MG63 (cell line): ENCODE results near the gene FNDC10. TPM values are rescaled to one million over a fixed set of nuclear protein-coding genes. Genes with fewer than 3 reads are reported as not detected.
"Not testable (repeated sequence)": the region's sequence is repeated elsewhere in the genome, so short reads cannot be mapped to it uniquely, and the experiment has no call there.

Experiments used
- DNase-seq: peaks from one replicate; pipeline ENCODE4 v3.0.0-alpha.2; 2020
- H3K27me3 ChIP-seq: fragments of 250-450 bp; sonication (Bioruptor Pico); 2 replicates; pipeline ENCODE4 v1.5.1; 2020; ENCODE audit warnings: mild to moderate bottlenecking, moderate library complexity
- H3K36me3 ChIP-seq: fragments of 250-450 bp; sonication (Bioruptor Pico); 2 replicates; pipeline ENCODE4 v1.5.1; 2020; ENCODE audit warnings: mild to moderate bottlenecking, moderate library complexity
- H3K4me3 ChIP-seq: fragments of 250-450 bp; sonication (Bioruptor Pico); 2 replicates; pipeline ENCODE4 v1.5.1; 2020; ENCODE audit warnings: mild to moderate bottlenecking, moderate library complexity
- H3K9me3 ChIP-seq: fragments of 250-450 bp; sonication (Bioruptor Pico); 2 replicates; pipeline ENCODE4 v1.5.1; 2020; ENCODE audit warnings: mild to moderate bottlenecking, moderate library complexity
- total RNA-seq: library from RNA; depleted of rRNA; stranded (reverse); fragments of >200 nt; shearing (Covaris generic); gene quantifications from 2 replicates; pipeline ENCODE4 v1.2.3, GENCODE V29; 2014; ENCODE audit warnings: low replicate concordance

FNDC10 gene
- total RNA-seq, 1 experiment from 2014 or later, result 8.7 TPM

DNA sequence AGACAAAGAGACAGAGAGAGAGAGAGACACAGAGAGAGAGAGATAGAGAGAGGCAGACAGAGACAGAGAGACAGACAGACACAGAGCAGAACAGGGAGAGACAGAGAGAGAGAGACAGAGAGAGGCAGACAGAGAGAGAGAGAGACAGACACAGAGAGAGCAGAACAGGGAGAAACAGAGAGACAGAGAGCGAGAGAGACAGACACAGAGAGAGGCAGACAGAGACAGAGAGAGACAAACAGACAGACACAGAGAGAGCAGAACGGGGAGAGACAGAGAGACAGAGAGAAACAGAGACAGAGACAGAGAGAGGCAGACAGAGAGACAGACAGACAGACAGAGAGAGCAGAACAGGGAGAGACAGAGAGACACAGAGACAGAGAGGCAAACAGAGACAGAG is 4.6 kb downstream of the FNDC10 start:
- H3K27me3 ChIP-seq, H3K36me3 ChIP-seq, DNase-seq, H3K4me3 ChIP-seq, H3K9me3 ChIP-seq: not testable (repeated sequence)

DNA sequence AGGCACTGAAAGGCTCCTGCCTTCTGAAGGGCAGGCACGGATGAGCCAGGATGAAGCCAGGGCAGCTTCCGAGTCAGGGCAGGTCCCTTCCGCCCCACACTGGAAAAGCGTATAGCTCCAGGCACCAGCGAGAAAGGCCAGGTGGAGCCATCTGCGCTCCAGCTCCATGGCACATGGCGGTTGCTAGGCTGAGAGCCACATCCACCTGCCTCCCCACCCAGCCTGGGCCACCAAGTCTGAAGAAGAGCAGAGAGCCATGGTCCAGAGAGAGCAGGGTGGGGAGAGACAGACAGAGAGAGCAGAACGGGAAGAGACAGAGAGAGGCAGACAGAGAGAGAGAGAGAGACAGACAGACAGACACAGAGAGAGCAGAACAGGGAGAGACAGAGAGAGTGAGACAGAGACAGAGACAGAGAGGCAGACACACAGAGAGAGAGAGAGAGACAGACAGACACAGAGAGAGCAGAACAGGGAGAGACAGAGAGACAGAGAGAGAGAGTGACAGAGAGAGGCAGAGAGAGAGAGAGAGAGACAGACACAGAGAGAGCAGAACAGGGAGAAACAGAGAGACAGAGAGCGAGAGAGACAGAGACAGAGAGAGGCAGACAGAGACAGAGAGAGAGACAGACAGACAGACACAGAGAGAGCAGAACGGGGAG is 5.2 kb downstream of the FNDC10 start:
- Histone ChIP-seq H3K9me3 (no peaks in the 10 kb centered on the region), H3K36me3 (no peaks in the 10 kb centered on the region), H3K27me3 (no peaks in the 10 kb centered on the region), H3K4me3 (no peak overlapping the region)
- DNase-seq, result no peak

DNA sequence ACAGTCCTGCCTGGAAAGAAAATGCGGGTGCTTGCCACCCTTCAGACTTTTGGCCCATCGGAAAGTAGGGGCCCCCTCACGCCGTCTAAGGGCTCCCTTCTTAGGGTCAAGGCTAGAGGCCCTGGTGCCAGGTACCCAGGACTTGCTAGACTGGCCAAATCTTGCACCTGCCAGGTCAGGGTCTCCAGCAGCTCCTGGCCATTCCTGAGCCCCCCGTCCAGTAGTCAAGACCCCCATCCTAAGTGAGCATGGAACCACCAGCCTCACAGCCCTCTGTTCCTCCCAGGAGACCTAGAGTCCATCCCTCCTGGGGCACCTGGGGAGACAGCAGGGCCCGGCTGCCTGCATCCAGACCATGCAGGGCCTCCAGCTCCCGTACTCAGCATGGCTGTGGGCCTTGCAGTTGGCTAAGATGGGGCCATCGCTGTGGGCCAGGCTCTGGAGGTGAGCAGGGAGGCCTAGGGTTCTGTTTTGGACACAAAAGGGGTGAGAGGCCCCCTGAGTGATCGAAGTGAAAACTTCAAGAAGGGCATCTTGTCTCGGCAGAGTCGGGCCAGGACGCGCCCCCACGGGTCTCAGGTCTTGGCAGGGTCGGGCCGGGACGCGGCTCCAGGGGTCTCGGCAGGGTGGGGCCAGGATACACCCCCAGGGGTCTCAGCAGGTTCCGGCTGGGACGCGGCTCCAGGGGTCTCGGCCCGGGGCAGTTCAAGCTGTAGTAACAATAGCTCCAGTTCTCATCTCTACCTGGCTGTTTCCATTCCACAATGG is 5.9 kb downstream of the FNDC10 start:
- no peaks in the 10 kb centered on the region for H3K36me3 ChIP-seq
- H3K27me3 ChIP-seq, result no peaks in the 10 kb centered on the region
- no peaks in the 10 kb centered on the region for H3K9me3 ChIP-seq
- no peak overlapping the region for H3K4me3 ChIP-seq
- DNase-seq, result no peak

DNA sequence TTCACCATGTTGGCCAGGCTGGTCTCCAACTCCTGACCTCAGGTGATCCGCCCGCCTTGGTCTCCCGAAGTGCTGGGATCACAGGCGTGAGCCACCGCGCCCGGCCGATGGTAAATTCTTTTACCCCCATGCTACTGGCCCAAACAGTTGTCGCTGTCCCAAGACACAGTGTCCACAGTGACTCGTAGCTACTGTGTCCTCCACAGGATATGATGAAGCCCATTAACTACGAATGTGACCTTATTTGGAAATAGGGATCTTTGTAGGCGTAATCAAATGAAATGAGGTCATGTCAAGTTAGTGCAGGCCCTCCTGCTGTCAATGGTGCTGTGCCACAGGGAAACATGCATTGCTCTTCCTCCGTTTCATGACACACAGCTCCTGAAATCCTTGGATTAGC is 8.5 kb downstream of the FNDC10 start:
- H3K4me3 ChIP-seq, result no peak overlapping the region
- H3K27me3 ChIP-seq, result no peaks in the 10 kb centered on the region
- H3K9me3 ChIP-seq, result no peaks in the 10 kb centered on the region
- DNase-seq, result no peak
- H3K36me3 ChIP-seq, result no peaks in the 10 kb centered on the region

DNA sequence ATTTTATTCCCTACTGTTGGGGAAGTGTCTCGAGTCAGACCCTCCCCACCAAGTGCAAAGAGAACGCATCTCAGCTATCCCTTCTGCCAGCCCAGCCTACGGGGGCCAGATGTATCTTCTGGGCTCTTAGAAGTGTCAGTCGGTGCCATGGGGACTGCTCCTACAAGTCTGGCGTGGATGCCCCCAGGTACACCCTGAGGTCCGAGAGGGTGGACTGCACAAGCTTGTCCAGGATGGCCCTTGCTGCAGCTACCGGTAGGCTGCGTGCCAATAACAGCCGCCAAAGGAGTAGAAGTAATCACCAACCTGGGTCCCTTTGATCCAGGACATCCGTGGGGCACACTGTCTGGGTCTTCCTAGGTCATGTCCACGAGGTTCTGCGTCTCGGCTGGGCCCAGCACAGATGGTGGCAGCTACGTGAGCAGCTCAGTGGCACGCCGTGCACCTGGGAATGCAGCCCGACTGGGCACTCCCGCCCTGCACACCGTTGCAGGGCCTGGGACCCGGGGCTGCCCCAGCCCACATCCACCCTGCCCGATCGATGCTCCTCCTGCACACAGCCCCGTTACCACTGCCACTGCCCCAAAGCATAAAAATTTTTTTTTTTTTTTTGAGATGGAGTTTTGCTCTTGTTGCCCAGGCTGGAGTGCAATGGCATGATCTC is 16.5 kb downstream of the FNDC10 start:
- DNase-seq, result no peak
- no peaks in the 10 kb centered on the region for H3K36me3 ChIP-seq
- H3K9me3 ChIP-seq, result no peaks in the 10 kb centered on the region
- H3K4me3 ChIP-seq, result no peak overlapping the region
- peaks cover 2% of the 10 kb centered on the region; the same call in 1 of the 2 replicates for H3K27me3 ChIP-seq

DNA sequence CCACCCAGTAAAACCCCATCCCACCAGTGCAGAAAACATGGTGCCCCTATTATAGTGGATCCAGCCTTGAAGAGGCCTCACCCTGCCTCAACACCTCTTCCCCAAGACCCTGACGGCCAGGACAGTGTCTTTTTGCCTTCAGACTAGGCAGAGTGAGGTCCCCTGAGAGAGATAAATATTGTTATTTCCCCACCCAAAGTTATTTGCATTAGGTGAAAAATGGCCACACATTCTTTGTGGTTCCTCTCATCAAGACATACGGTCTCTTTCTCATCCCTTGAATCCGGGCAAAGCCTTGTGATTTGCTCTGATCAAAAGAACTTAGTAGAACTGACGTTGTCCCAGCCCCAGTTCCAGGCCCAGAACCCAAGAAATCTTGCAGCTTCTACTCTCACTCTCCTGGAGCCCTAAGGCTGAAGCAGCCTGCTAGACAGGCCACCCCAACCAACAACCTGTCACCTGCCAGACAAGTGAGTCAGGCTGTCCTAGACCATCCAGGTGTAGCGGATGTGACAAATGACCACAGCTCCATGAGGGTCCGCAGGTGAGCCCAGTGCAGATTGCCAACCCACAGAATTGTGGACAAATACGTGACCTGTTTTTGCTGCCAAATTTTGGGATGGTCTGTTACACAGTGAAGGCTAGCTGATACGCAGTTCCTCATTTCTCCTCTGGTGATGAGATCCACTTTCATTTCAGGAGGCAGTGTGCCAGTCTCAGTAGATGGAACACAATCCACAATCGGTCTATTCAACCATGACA is 17.2 kb downstream of the FNDC10 start:
- Histone ChIP-seq H3K27me3 (peaks cover 2% of the 10 kb centered on the region; the same call in 1 of the 2 replicates), H3K36me3 (no peaks in the 10 kb centered on the region), H3K4me3 (no peak overlapping the region), H3K9me3 (no peaks in the 10 kb centered on the region)
- no peak for DNase-seq

DNA sequence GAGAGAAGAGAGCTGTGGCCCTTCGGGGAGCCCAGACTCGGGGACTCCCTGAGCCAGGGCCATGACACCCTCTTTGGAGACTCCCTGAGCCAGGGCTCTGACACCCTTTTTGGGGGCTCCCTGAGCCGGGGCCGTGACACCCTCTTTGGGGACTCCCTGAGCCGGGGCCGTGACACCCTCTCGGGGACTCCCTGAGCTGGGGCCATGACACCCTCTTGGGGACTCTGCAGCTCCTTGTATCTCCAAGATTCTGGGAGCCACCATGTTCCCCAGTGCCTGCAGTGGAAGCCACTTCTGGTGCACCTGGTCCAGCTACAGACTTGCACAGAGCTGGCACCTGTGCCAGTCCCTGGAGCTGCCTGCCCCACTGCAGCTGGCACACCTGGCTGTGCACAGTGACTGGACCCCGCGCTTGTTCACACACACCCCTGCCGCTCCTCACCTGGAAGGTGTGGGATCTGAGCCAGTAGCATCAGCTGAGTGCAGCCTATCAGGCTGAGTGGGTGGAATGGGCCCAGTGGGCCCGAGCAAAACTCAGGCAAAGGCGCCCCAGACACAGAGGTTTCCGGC is 21.5 kb downstream of the FNDC10 start:
- DNase-seq, result no peak
- Histone ChIP-seq H3K4me3 (no peak overlapping the region), H3K27me3 (peaks cover 2% of the 10 kb centered on the region; the same call in 1 of the 2 replicates), H3K36me3 (no peaks in the 10 kb centered on the region), H3K9me3 (no peaks in the 10 kb centered on the region)

DNA sequence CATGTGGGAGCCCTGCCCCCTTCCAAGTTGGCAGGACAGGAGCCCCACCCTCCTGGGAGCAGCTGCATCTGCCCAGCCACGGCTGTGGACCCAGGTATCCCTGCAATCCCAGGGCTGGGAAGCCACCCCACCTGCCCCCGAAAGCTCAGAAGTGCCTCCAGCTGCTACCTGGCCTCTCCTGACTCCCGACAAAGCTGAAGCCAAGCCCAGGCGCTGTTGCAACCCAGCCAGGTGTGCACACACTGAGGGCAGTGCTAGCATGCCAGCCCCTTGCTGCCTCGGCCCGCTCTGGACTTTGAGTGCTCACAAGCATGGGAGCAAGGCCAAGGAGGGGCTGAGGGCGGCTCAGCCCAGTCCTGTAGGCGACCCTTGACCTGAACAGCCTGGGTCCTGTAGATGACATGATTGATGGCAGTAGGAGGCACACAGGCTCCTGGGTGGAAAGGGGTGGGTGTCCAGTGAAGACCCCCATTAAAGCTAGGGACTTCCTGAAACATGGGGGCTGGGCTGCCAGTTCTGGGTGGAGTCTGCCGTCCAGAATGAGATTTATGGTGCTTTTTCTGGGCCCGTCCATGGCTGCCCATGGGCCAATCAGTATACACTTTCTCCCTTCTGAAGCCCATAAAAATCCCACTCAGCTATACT is 22.4 kb downstream of the FNDC10 start:
- no peak for DNase-seq
- Histone ChIP-seq H3K9me3 (no peaks in the 10 kb centered on the region), H3K36me3 (peaks cover 6% of the 10 kb centered on the region), H3K4me3 (no peak overlapping the region), H3K27me3 (peaks cover 2% of the 10 kb centered on the region; the same call in 1 of the 2 replicates)

DNA sequence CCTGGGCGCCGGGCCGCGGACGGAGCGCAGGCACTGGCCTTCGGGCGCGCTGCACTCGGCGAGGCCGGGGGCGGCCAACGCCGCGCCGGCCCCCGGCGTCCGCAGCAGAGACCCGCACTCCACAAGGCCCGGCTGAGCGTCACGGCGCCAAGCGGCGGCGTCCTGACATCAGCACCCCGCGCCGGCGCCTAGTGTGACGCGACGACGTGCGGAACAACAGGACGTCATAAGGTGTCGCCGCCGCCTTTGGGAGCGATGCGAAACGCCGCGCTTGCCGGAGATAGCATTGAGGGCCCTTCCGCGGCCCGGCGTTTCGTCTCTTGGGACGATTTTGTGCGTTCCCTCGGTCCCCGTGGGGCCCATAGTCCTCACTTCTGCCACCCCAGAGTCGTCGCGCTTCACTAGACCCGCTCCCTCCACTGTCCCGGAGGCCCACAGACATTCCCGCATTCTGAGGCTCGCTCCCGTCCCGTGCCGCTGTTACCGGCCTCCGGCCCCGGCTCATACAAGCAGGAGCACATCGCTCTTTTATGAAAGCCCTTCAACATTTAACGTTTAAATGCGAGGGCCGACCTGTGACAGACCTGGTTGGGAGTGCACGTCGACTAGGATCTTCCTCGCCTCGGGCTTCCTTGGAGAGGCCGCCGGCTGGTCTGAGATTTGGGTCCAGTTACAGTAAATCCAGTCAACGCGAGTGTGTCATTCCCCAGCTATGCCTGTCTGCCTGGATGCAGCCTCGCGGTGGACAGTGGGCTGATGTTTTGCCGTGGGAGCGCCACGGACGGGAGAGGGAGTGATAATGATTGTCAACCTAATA is 25.0 kb downstream of the FNDC10 start, which contains the start of gene SSU72:
Gene SSU72 (minus strand): TSS at position 143 of the 817 bp plus-strand sequence. CDS start 306 bp downstream, outside the sequence.
- peak; percentile 91 for DNase-seq
- peaks cover 24% of the 10 kb centered on the region for H3K36me3 ChIP-seq
- no peaks in the 10 kb centered on the region for H3K27me3 ChIP-seq
- no peaks in the 10 kb centered on the region for H3K9me3 ChIP-seq
- H3K4me3 ChIP-seq, result peak within 1 kb of the TSS; percentile 97

DNA sequence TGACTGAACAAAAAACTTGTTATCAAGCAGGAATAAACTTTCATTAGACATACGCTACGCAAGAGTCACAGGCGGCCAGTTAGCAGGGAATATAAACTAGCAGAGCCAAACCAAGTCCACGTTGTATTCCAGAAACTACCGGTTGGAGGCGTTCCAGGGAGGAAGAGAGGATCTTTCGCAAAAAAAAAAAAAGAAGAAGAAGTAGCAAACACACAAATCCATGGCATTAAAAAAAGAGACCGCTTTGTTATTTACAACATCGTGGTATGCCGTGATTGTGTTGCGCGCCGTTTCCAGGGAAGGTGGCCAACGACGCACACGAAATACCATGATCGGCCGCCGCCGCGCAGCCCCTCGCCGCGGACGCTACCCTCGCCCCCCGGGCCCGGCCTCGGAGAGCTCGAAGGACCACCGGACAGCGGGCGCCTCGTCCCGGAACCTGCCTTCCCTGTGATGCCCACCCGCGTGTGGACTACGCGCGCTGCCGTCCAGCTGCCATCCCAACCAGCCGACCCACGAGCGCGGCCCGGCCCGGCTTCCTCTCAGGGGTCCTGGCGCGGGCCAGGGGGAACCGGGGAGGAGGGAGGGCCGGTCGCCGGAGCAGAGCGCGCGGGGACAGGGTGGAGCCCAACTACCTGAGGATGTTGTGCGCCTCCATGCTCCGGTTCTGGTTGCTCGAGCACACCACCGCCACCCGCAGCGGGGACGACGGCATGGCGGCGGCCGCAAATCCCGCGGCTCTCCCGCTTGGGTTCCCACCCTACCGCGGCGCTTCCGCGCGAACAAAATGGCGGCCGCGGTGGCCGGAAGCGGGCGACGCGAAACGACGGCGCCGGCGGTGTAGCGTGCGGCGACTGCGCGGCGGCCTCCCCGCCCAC is 25.9 kb downstream of the FNDC10 start:
- Histone ChIP-seq H3K9me3 (no peaks in the 10 kb centered on the region), H3K27me3 (no peaks in the 10 kb centered on the region), H3K4me3 (peak overlapping the region; percentile 97), H3K36me3 (peaks cover 32% of the 10 kb centered on the region)
- no peak for DNase-seq

DNA sequence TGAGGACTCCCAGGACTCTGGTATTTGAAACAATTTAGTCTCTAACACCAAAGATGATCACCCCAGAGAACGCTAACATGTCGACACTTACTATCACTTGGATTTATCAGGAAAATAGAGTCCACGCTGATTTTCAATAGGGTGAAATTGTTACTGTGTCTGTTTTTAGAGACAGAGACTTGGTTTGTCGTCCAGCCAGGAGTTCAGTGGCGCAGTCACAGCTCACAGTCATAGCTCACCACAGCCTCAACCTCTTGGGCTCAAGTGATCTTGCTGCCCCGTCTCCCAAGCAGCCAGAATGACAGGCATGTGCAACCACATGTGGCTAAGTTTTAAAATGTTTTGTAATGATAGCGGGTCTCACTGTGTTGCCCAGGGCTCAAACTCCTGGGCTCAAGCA is 30.6 kb downstream of the FNDC10 start:
- no peaks in the 10 kb centered on the region for H3K27me3 ChIP-seq
- DNase-seq, result no peak
- no peaks in the 10 kb centered on the region for H3K9me3 ChIP-seq
- no peak overlapping the region for H3K4me3 ChIP-seq
- peaks cover 69% of the 10 kb centered on the region for H3K36me3 ChIP-seq

DNA sequence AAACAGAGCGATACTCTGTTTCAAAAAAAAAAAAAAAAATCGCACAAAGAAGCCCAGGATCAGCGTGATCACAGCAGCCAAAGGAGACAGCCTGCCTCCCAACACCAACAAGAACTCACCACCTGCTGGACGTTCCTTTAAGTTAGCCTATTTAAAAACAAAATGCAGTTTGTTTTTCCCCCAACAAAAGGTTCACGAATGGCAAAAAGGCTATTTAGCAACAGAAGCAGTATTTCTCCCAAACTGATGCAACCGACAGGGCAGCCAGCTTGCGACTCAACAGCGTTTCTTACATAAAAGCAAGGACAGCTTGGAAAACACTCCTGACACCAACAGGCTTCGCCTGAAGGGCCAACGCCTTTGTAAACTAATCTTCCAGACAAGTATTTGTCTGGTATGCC is 32.0 kb downstream of the FNDC10 start:
- Histone ChIP-seq H3K9me3 (no peaks in the 10 kb centered on the region), H3K4me3 (no peak overlapping the region), H3K27me3 (no peaks in the 10 kb centered on the region), H3K36me3 (peaks cover 82% of the 10 kb centered on the region)
- no peak for DNase-seq

DNA sequence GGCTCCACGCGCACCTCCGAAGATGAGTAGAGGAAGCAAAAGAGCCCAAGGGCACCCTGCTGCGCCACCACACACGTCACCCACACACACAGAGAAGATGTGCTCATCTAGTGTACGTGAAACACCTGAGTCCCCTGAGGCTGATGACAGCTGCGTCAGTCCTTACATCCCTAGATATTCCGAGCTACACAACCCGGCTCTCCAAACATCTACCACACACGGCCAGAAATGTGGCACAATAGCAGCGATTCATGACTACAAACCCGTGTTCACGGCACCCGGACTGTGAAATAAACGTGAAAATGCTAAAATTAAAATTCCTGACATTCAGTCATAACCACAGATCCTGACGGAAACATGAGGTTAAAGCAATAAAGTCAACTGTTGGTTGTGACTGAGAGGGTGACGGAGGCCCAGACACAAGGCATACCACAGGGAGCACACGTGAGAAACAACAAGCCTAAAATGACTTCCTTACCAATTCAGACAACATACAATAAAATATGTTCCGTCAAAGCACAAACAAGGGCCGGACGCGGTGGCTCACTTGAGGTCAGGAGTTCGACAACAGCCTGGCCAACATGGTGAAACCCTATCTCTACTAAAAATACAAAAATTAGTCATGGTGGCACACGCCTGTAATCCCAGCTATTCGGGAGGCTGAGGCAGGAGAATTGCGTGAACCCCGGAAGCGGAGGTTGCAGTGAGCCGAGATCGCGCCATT is 32.6 kb downstream of the FNDC10 start:
- H3K36me3 ChIP-seq, result peaks cover 82% of the 10 kb centered on the region

DNA sequence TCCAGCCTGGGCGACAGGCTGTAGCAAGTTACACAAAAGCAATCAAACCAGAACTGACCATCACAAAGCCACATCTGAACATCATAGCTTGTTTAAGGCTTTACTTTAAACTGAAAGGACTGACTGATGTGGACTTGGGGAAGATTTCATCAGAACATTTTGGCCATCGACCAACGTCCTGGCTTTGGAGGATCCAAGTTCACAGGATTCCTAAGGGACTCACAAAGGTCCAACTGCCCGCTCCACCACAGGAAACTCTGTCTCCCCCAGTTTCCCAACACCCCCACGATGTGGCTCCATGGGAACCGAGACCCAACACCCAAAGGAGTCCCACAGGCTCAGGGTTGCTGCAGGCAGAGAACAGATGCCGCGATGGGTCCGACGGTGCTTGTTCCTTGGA is 34.6 kb downstream of the FNDC10 start:
- no peak for DNase-seq
- peaks cover 87% of the 10 kb centered on the region for H3K36me3 ChIP-seq

More for the DNA sequence above, 32.6 kb downstream of the FNDC10 start:
- no peaks in the 10 kb centered on the region for H3K9me3 ChIP-seq
- no peaks in the 10 kb centered on the region for H3K27me3 ChIP-seq
- no peak for DNase-seq
- no peak overlapping the region for H3K4me3 ChIP-seq

More for the DNA sequence above, 34.6 kb downstream of the FNDC10 start:
- Histone ChIP-seq H3K9me3 (no peaks in the 10 kb centered on the region), H3K4me3 (no peak overlapping the region), H3K27me3 (no peaks in the 10 kb centered on the region)
